HepG2 (cell line): ENCODE measurements around the gene RCE1. TPM values are rescaled to one million over a fixed set of nuclear protein-coding genes. Genes with fewer than 3 reads are reported as not detected.

Experiments used
- ATAC-seq: fragments of 200-7000 bp; cut with Tn5 transposase; 3 replicates; pipeline ENCODE4 v1.9.1; 2020; ENCODE audit warnings: mild to moderate bottlenecking, moderate library complexity
- BruUV-seq: library from RNA; stranded (reverse); fragments of 400-500 nt; replicated peaks from 2 replicates; lab custom pipeline; 2021; lab: Mats Ljungman, UMichigan
- CTCF ChIA-PET: fragments of 300-600 bp; formaldehyde crosslinking; extraction: SDS; loops from one replicate; lab custom pipeline; 2021; ENCODE audit warnings: low total read pairs, inconsistent platforms, low intra/inter-chr PET ratio; lab: Yijun Ruan, JAX
- POLR2A ChIA-PET: fragments of 350-600 bp; sonication (Branson Sonifier 250); formaldehyde crosslinking; loops from one replicate; lab custom pipeline; 2020; ENCODE audit warnings: antibody characterized with exemption, inconsistent platforms; lab: Yijun Ruan, JAX
- DNase-seq: peaks from one replicate; pipeline ENCODE4 v3.0.0-alpha.2; 2015; ENCODE audit warnings: low spot score
- FAIRE-seq: peaks from 3 replicates; lab custom pipeline; 2011; peaks lifted over from hg19 to GRCh38; lab: Jason Lieb, UNC
- H2AFZ ChIP-seq: one replicate; pipeline ENCODE4 v1.6.1; 2011; ENCODE audit warnings: low read length, inconsistent platforms
- H3K27ac ChIP-seq: fragments of 300-600 bp; 3 replicates; pipeline ENCODE4 v1.8.0; 2011; ENCODE audit warnings: mixed run types, mild to moderate bottlenecking, mixed read lengths, low read length, inconsistent platforms; ENCODE audit not compliant: insufficient read depth; ENCODE audit errors: extremely low read length
- H3K27me3 ChIP-seq, 2 experiments: fragments of 200-600 bp in 1 of 2; 2 replicates in 1 of 2; 3 replicates in 1 of 2; pipeline versions ENCODE4 v1.6.0 to v1.8.0; 2011; ENCODE audit warnings: low read length in 2 of 2, mild to moderate bottlenecking in 2 of 2, moderate library complexity in 2 of 2, inconsistent platforms in 1 of 2; ENCODE audit not compliant: insufficient read depth in 2 of 2, control insufficient read depth in 1 of 2
- H3K36me3 ChIP-seq, 2 experiments: fragments of 200-600 bp in 1 of 2; replicated peaks in 1 of 2; 2 replicates in 1 of 2; 3 replicates in 1 of 2; pipeline versions ENCODE4 v1.5.1 to v1.8.0; 2011; ENCODE audit warnings: low read length in 2 of 2, inconsistent platforms in 1 of 2; ENCODE audit not compliant: insufficient read depth in 2 of 2, control insufficient read depth in 1 of 2
- H3K4me1 ChIP-seq: 2 replicates; pipeline ENCODE4 v1.5.1; 2012; ENCODE audit warnings: low read length, inconsistent platforms; ENCODE audit not compliant: insufficient read depth
- H3K4me2 ChIP-seq: 2 replicates; pipeline ENCODE4 v1.6.0; 2011; ENCODE audit warnings: low read depth, low read length, inconsistent platforms
- H3K4me3 ChIP-seq, 3 experiments: fragments of 200-600 bp in 1 of 3; sonication (generic), shearing (Covaris generic) in 1 of 3; replicated peaks in 1 of 3; 2 replicates each; pipeline ENCODE4 v1.5.1; 2011 to 2016; ENCODE audit warnings: low read length in 3 of 3, inconsistent platforms in 2 of 3, low read depth in 2 of 3, mild to moderate bottlenecking in 2 of 3, control low read depth in 1 of 3, mixed read lengths in 1 of 3; ENCODE audit not compliant: insufficient read depth in 1 of 3
- H3K79me2 ChIP-seq: one replicate; pipeline ENCODE4 v1.6.1; 2011; ENCODE audit warnings: low read length, inconsistent platforms; ENCODE audit not compliant: insufficient read depth
- H3K9ac ChIP-seq: 2 replicates; pipeline ENCODE4 v1.6.0; 2011; ENCODE audit warnings: mild to moderate bottlenecking, low read depth, low read length, inconsistent platforms; ENCODE audit not compliant: insufficient read depth
- H3K9me3 ChIP-seq: 2 replicates; pipeline ENCODE4 v1.5.1; 2012; ENCODE audit warnings: mild to moderate bottlenecking, low read length
- H4K20me1 ChIP-seq: 2 replicates; pipeline ENCODE4 v1.6.0; 2011; ENCODE audit warnings: inconsistent platforms, mild to moderate bottlenecking, low read length, moderate library complexity; ENCODE audit not compliant: insufficient read depth
- ARID4A ChIP-seq: sonication (generic); formaldehyde crosslinking; IDR thresholded peaks from 2 replicates; pipeline ENCODE4 v1.5.0; 2020; ENCODE audit warnings: mild to moderate bottlenecking, missing genetic modification reagents, borderline replicate concordance
- GABPB1 ChIP-seq: IDR thresholded peaks from 2 replicates; pipeline ENCODE4 v1.6.1; 2016; ENCODE audit warnings: mild to moderate bottlenecking, missing genetic modification reagents, moderate library complexity, missing compliant biosample characterization
- KDM5B ChIP-seq: sonication (generic); formaldehyde crosslinking; IDR thresholded peaks from 2 replicates; pipeline ENCODE4 v1.4.0; 2020; ENCODE audit warnings: missing genetic modification reagents, mild to moderate bottlenecking, borderline replicate concordance
- RXRA ChIP-seq: sonication (generic); formaldehyde crosslinking; IDR thresholded peaks from 2 replicates; pipeline ENCODE4 v1.5.1; 2020; ENCODE audit warnings: missing genetic modification reagents
- SALL1 ChIP-seq: sonication (generic); formaldehyde crosslinking; IDR thresholded peaks from 2 replicates; pipeline ENCODE4 v1.8.0; 2022; ENCODE audit warnings: mild to moderate bottlenecking, missing genetic modification reagents
- SAP130 ChIP-seq: IDR thresholded peaks from 2 replicates; pipeline ENCODE4 v1.6.1; 2016; ENCODE audit warnings: low read depth
- WGBS: methylation state at CpG from one replicate; pipeline ENCODE4 v1.1.6; 2017; ENCODE audit warnings: low lambda C conversion rate; 5-methylcytosine and 5-hydroxymethylcytosine counted together
- in situ Hi-C: cut with HindIII; loops from 2 replicates; pipeline ENCODE4 v1.10.0; 2017; ENCODE audit warnings: low pct_unique_long_range_greater_than_20kb; ENCODE audit not compliant: extremely low pct_ligation_motif_present
- intact Hi-C: fragments of 100-400 bp; cut with micrococcal nuclease; formaldehyde crosslinking; loops from one replicate; pipeline ENCODE4 v1.10.0; 2022; ENCODE audit not compliant: unreplicated experiment
- polyA plus RNA-seq, 8 experiments: library from polyadenylated mRNA; depleted of rRNA in 3 of 8; stranded (reverse) in 7 of 8; unstranded in 1 of 8; fragments of >200 nt; fragmentation: Illumina TruSeq in 4 of 8; extraction: Trizol in 4 of 8; gene quantifications; 2 replicates each; pipeline versions ENCODE4 v1.2.1 to v1.2.3, GENCODE V29; 2011 to 2016; ENCODE audit warnings: low read depth in 4 of 8, missing spikeins in 1 of 8, mixed read lengths in 1 of 8; ENCODE audit not compliant: insufficient read depth in 1 of 8
- total RNA-seq, 5 experiments: library from RNA; depleted of rRNA; stranded (reverse); fragments of >200 nt; fragmentation: Illumina TruSeq; extraction: Trizol; gene quantifications; 2 replicates each; pipeline ENCODE4 v1.2.3, GENCODE V29; 2016; ENCODE audit warnings: low read depth in 1 of 5
- TF ChIP-seq, protein P1 (sequence below): sonication (generic); formaldehyde crosslinking; IDR thresholded peaks from 2 replicates; pipeline ENCODE4 v1.4.0; 2020; ENCODE audit warnings: missing genetic modification reagents
- TF ChIP-seq, protein P2 (sequence below), 2 experiments: sonication (generic) in 1 of 2; formaldehyde crosslinking in 1 of 2; IDR thresholded peaks; 2 replicates each; pipeline versions ENCODE4 v1.4.0 to v1.6.1; 2018 to 2020; ENCODE audit warnings: missing genetic modification reagents in 2 of 2, borderline replicate concordance in 1 of 2, low read depth in 1 of 2, mild to moderate bottlenecking in 1 of 2, missing biosample characterization in 1 of 2
- TF ChIP-seq, protein P3 (sequence below): sonication (generic); IDR thresholded peaks from 2 replicates; pipeline ENCODE4 v1.6.1; 2016; ENCODE audit warnings: low read depth, borderline replicate concordance
- TF ChIP-seq, protein P4 (sequence below): sonication (generic); formaldehyde crosslinking; IDR thresholded peaks from 2 replicates; pipeline ENCODE4 v1.9.0; 2022; ENCODE audit warnings: missing genetic modification reagents, mild to moderate bottlenecking, borderline replicate concordance

Gene RCE1
- total and polyA plus RNA-seq, 2 of the 13 experiments (the other 11 are each of a cell fraction or from before 2014, with no cell fraction given), result 22.2 to 22.4 TPM

DNA sequence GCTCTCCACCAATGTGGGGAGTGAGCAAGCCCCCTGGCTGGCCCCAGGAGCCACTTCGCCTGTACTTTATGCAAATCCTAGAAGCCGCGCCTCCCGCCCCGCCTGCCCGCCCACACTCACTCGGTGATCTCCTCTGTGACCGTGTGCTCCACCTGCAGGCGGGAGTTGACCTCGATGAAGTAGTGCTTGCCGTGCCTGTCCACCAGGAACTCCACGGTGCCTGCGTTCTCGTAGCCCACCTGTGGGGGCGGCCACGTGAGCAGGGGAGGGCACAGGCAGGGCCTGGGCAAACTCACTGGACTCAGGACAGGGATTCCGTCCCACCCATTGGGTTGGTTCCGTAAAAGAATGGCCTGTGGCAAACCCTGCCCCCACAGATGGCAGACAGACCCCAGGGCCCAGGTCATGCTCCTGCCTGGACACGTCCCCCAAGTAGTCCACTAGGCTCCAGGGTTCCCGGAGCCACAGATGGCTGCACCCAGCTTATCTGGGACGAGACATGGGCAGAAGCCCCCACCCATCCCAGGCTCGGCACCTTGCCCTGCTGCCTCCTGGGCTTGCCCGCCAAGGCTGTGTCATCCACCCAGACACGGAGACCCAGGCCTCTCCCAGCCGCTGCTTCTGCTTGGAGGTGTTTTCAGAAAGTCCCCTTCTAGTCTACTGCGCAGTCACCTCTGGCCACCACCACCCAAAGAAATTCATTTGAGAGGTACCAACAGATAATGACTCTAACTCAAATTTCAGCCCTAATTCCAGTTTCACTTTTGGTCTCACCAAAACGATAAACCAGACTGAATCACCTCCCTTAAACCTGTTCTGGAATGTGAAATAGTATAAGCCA is 25.7 kb downstream of the RCE1 start:
- H3K27ac ChIP-seq, result no peak overlapping the region
- no peak overlapping the region for H3K4me3 ChIP-seq
- DNase-seq (peak; percentile 82), FAIRE-seq (peak; percentile 68), ATAC-seq (peak; percentile 95)
- H3K9ac ChIP-seq, result no peak overlapping the region
- no peaks in the 10 kb centered on the region for H3K79me2 ChIP-seq
- peaks cover 24 to 65% of the 10 kb centered on the region in 2 experiments; a peak in 4 of 5 replicates for H3K36me3 ChIP-seq
- in situ Hi-C loops, result no loop called here
- intact Hi-C loops, result no loop called here
- no peak overlapping the region for H3K4me2 ChIP-seq
- WGBS, result 46% methylated on average over 3 of the region's 27 CpGs
- H2AFZ ChIP-seq, result no peak overlapping the region
- H3K4me1 ChIP-seq, result peaks cover 9% of the 10 kb centered on the region
- H3K9me3 ChIP-seq, result no peaks in the 10 kb centered on the region
- ChIA-PET CTCF (interaction anchor here (0.7 to 1.3 kb wide), 4 partner anchors 39 to 174 kb away, joined by 3 to 5 read pairs (median 4); partner anchors contain the start of gene C11orf86), POLR2A (no interaction called here)
- BruUV-seq, result no TSS peak
- H3K27me3 ChIP-seq, result no peaks in the 10 kb centered on the region
- peaks cover 5% of the 10 kb centered on the region for H4K20me1 ChIP-seq
- TF ChIP-seq KDM5B (CRISPR knock-in tag) (0 out of 2 replicates have a peak, but pooled peaks have one; percentile 28), SALL1 (CRISPR knock-in tag) (peak; percentile 39; the same call in 1 of the 2 replicates), ARID4A (peak; percentile 30; the same call in 1 of the 2 replicates), GABPB1 (CRISPR knock-in tag) (peak; percentile 36; the same call in 1 of the 2 replicates), RXRA (CRISPR knock-in tag) (0 out of 2 replicates have a peak, but pooled peaks have one; percentile 15), SAP130 (CRISPR knock-in tag) (peak; percentile 33; the same call in 1 of the 2 replicates)
- TF ChIP-seq, protein P1, sequence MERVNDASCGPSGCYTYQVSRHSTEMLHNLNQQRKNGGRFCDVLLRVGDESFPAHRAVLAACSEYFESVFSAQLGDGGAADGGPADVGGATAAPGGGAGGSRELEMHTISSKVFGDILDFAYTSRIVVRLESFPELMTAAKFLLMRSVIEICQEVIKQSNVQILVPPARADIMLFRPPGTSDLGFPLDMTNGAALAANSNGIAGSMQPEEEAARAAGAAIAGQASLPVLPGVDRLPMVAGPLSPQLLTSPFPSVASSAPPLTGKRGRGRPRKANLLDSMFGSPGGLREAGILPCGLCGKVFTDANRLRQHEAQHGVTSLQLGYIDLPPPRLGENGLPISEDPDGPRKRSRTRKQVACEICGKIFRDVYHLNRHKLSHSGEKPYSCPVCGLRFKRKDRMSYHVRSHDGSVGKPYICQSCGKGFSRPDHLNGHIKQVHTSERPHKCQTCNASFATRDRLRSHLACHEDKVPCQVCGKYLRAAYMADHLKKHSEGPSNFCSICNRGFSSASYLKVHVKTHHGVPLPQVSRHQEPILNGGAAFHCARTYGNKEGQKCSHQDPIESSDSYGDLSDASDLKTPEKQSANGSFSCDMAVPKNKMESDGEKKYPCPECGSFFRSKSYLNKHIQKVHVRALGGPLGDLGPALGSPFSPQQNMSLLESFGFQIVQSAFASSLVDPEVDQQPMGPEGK (CRISPR knock-in tag), result peak; percentile 65
- TF ChIP-seq, protein P2, sequence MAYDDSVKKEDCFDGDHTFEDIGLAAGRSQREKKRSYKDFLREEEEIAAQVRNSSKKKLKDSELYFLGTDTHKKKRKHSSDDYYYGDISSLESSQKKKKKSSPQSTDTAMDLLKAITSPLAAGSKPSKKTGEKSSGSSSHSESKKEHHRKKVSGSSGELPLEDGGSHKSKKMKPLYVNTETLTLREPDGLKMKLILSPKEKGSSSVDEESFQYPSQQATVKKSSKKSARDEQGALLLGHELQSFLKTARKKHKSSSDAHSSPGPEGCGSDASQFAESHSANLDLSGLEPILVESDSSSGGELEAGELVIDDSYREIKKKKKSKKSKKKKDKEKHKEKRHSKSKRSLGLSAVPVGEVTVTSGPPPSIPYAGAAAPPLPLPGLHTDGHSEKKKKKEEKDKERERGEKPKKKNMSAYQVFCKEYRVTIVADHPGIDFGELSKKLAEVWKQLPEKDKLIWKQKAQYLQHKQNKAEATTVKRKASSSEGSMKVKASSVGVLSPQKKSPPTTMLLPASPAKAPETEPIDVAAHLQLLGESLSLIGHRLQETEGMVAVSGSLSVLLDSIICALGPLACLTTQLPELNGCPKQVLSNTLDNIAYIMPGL (CRISPR knock-in tag; IDR thresholded peaks at IDR 0.05; ENCODE audit: borderline replicate concordance in 1 of 2, low read depth in 1 of 2), result peak; percentile 27 to 42; a peak in 2 of 4 replicates
- TF ChIP-seq, protein P3, sequence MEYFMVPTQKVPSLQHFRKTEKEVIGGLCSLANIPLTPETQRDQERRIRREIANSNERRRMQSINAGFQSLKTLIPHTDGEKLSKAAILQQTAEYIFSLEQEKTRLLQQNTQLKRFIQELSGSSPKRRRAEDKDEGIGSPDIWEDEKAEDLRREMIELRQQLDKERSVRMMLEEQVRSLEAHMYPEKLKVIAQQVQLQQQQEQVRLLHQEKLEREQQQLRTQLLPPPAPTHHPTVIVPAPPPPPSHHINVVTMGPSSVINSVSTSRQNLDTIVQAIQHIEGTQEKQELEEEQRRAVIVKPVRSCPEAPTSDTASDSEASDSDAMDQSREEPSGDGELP, result 0 out of 2 replicates have a peak, but pooled peaks have one; percentile 11
- TF ChIP-seq, protein P4, sequence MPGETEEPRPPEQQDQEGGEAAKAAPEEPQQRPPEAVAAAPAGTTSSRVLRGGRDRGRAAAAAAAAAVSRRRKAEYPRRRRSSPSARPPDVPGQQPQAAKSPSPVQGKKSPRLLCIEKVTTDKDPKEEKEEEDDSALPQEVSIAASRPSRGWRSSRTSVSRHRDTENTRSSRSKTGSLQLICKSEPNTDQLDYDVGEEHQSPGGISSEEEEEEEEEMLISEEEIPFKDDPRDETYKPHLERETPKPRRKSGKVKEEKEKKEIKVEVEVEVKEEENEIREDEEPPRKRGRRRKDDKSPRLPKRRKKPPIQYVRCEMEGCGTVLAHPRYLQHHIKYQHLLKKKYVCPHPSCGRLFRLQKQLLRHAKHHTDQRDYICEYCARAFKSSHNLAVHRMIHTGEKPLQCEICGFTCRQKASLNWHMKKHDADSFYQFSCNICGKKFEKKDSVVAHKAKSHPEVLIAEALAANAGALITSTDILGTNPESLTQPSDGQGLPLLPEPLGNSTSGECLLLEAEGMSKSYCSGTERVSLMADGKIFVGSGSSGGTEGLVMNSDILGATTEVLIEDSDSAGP (CRISPR knock-in tag), result peak; percentile 40; the same call in 1 of the 2 replicates
